Measurements from ENCODE around the gene PCBP2. TPM values are rescaled to one million over a fixed set of nuclear protein-coding genes. Genes with fewer than 3 reads are reported as not detected.

Gene PCBP2
- polyA plus RNA-seq, 2 of the 4 experiments (the other 2 are of a cell fraction) = 367 to 546 TPM

DNA sequence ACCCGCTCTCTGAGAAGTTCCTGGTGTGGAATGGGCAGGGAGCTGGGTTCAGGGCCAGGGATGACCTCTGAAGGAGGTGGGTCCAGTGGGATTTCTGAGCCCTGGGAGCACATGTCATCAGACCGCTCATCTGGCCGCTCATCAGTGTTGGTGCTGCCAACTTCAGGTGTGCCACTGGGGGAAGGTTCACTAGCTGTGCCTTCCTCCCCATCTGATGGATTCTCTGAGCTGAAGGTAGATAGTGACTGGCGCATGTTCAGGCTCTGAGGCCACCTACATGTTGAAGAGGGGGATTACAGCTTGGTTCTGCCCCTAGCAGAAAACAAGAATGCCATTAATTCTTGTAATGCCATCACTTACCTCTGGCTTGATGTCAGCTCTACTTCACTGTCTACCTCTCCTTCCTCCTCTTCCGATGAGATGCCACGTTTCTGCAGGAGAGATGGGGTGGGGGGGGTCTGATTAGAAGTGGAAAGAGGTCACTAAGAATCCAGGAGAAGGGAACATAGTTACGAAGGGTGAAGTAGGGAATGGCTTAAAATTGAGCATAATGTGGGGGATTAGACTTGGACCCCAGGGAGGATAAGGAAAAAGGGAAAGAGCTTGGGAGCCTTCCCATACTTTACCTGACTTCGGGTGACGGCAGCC is 30.2 kb downstream of the PCBP2 start:
- WGBS (ENCODE audit: missing lambda C conversion rate) = 83% methylated on average over 9 of the region's 9 CpGs
- Histone ChIP-seq H3K4me3 (no peak overlapping the region), H3K9me3 (no peaks in the 10 kb centered on the region), H3K4me1 (peaks cover 36% of the 10 kb centered on the region), H3K27ac (no peak overlapping the region), H3K4me2 (no peak overlapping the region)
- FAIRE-seq = no peak
- ChIA-PET POLR2A (interaction anchor here (0.6 to 6.9 kb wide), 7 partner anchors 9 to 160 kb away, joined by 3 to 34 read pairs (median 5); partner anchors contain the start of genes AAAS, MAP3K12 and TARBP2), CTCF (interaction anchor here (0.7 to 3.4 kb wide), 11 partner anchors 9 to 161 kb away, joined by 3 to 24 read pairs (median 6); partner anchors contain the start of genes AAAS and NPFF)
- peak; percentile 62 to 63 for DNase-seq (ENCODE audit: low read depth in 1 of 2, low spot score in 1 of 2)
- TF ChIP-seq RCOR1 (IDR thresholded peaks at IDR 0.05; ENCODE audit: low read depth, low read length) (no peak), HDAC2 (IDR thresholded peaks at IDR 0.05) (no peak), TFCP2L1 (CRISPR knock-in tag; IDR thresholded peaks at IDR 0.05) (peak; percentile 46; the same call in 1 of the 2 replicates), FOSB (CRISPR knock-in tag; IDR thresholded peaks at IDR 0.05) (0 out of 2 replicates have a peak, but pooled peaks have one; percentile 32)
- TF ChIP-seq, protein P1, sequence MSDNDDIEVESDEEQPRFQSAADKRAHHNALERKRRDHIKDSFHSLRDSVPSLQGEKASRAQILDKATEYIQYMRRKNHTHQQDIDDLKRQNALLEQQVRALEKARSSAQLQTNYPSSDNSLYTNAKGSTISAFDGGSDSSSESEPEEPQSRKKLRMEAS (IDR thresholded peaks at IDR 0.05) = 0 out of 2 replicates have a peak, but pooled peaks have one; percentile 21
- TF ChIP-seq, protein P2, sequence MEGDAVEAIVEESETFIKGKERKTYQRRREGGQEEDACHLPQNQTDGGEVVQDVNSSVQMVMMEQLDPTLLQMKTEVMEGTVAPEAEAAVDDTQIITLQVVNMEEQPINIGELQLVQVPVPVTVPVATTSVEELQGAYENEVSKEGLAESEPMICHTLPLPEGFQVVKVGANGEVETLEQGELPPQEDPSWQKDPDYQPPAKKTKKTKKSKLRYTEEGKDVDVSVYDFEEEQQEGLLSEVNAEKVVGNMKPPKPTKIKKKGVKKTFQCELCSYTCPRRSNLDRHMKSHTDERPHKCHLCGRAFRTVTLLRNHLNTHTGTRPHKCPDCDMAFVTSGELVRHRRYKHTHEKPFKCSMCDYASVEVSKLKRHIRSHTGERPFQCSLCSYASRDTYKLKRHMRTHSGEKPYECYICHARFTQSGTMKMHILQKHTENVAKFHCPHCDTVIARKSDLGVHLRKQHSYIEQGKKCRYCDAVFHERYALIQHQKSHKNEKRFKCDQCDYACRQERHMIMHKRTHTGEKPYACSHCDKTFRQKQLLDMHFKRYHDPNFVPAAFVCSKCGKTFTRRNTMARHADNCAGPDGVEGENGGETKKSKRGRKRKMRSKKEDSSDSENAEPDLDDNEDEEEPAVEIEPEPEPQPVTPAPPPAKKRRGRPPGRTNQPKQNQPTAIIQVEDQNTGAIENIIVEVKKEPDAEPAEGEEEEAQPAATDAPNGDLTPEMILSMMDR (IDR thresholded peaks at IDR 0.05) = 0 out of 3 replicates have a peak, but pooled peaks have one; percentile 4
- peak; percentile 30 to 45 for ATAC-seq

DNA sequence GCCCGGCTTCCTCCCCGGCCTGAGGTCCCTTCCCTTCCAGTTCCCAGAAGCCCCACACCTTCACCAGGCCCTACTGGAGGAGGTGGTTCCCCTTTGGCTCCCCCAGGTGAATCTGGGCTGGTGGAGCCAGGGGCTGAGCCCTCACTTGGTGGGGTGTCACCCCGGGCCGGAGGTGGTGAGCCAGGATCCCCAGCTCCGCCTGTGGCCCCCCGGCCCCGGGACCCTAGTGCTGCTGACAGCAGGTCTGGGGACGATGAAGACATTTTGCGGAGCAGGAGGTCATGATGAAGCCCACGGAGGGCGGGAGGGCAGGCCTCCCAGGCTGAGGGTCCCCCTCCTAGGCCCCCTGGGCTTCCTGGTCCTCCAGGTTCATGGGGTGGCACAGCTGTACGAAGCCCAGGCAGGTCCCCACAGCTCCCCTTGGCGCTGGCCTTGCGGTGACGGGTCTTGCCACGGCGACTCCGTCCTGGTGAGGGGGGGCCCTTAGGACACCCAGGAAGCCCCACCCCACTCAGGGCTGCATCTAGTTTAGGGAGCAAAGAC is 30.8 kb downstream of the PCBP2 start:
- POLR2A ChIA-PET = interaction anchor here (1.1 to 6.9 kb wide), 7 partner anchors 8 to 158 kb away, joined by 3 to 34 read pairs (median 5); partner anchors contain the start of genes MAP3K12 and TARBP2
- no peak overlapping the region for H3K4me3 ChIP-seq
- 94% methylated on average over 17 of the region's 18 CpGs for WGBS (ENCODE audit: missing lambda C conversion rate)
- ATAC-seq (peak; percentile 0 to 1; a peak in 3 of 6 replicates), DNase-seq (ENCODE audit: low read depth in 1 of 2, low spot score in 1 of 2) (no peak), FAIRE-seq (no peak)
- no peak overlapping the region for H3K27ac ChIP-seq
- peak; percentile 27 for TF ChIP-seq POLR2AphosphoS2 (conservative IDR thresholded peaks at IDR 0.05; ENCODE audit: low read length)
- TF ChIP-seq, protein P3, sequence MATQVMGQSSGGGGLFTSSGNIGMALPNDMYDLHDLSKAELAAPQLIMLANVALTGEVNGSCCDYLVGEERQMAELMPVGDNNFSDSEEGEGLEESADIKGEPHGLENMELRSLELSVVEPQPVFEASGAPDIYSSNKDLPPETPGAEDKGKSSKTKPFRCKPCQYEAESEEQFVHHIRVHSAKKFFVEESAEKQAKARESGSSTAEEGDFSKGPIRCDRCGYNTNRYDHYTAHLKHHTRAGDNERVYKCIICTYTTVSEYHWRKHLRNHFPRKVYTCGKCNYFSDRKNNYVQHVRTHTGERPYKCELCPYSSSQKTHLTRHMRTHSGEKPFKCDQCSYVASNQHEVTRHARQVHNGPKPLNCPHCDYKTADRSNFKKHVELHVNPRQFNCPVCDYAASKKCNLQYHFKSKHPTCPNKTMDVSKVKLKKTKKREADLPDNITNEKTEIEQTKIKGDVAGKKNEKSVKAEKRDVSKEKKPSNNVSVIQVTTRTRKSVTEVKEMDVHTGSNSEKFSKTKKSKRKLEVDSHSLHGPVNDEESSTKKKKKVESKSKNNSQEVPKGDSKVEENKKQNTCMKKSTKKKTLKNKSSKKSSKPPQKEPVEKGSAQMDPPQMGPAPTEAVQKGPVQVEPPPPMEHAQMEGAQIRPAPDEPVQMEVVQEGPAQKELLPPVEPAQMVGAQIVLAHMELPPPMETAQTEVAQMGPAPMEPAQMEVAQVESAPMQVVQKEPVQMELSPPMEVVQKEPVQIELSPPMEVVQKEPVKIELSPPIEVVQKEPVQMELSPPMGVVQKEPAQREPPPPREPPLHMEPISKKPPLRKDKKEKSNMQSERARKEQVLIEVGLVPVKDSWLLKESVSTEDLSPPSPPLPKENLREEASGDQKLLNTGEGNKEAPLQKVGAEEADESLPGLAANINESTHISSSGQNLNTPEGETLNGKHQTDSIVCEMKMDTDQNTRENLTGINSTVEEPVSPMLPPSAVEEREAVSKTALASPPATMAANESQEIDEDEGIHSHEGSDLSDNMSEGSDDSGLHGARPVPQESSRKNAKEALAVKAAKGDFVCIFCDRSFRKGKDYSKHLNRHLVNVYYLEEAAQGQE (IDR thresholded peaks at IDR 0.05) = 0 out of 2 replicates have a peak, but pooled peaks have one; percentile 17
- TF ChIP-seq JUNB (IDR thresholded peaks at IDR 0.05) = no peak
- TF ChIP-seq TFCP2L1 (CRISPR knock-in tag; IDR thresholded peaks at IDR 0.05) = 0 out of 2 replicates have a peak, but pooled peaks have one; percentile 7
- no peaks in the 10 kb centered on the region for H3K9me3 ChIP-seq
- no peak overlapping the region for H3K4me2 ChIP-seq
- peaks cover 32% of the 10 kb centered on the region for H3K4me1 ChIP-seq
- CTCF ChIA-PET = interaction anchor here (0.7 to 3.4 kb wide), 9 partner anchors 10 to 162 kb away, joined by 3 to 24 read pairs (median 6); partner anchors contain the start of genes AAAS and NPFF

DNA sequence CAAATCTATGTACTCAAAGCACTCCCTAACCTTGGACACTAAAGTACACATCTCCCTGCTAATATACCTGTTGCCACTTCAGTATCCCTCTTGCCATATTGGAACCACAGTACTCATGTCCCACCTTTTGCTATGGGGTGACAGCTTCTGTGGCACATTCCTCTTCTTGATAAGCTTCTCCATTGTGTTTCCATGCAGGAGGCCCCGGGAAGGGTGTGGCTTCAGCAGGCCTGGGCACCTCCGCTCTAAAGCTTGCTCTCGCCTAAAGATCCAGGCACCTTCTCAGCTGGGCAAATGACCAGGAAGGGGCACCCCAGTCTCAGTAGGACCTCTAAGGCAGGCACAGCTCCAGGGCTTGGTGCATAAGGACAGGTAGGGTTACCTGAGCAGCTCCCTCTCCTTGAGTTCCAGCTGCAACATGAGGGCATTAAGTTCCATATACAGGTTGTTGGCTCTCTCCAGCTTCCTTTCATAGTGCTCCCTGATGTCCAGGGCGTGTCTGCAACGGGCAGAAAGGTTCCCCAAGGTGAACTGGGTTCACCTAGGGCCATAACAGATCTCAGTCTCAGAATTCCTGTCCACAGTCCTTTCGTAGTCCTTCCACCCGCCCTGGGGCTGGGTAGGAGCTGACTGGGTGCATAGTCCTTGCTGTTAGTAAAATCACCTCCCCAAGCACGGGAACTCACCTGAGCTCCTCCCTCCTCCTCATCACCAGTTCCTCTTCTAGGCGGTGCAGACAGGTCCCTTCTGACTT is 31.5 kb downstream of the PCBP2 start:
- Histone ChIP-seq H3K4me1 (peaks cover 24% of the 10 kb centered on the region), H3K9me3 (no peaks in the 10 kb centered on the region), H3K4me3 (no peak overlapping the region), H3K27ac (no peak overlapping the region), H3K4me2 (no peak overlapping the region)
- ChIA-PET POLR2A (interaction anchor here (1.1 to 6.9 kb wide), 7 partner anchors 8 to 159 kb away, joined by 3 to 34 read pairs (median 5); partner anchors contain the start of genes MAP3K12 and TARBP2), CTCF (interaction anchor here (1.1 to 3.4 kb wide), 5 partner anchors 11 to 157 kb away, joined by 4 to 24 read pairs (median 11); partner anchors contain the start of gene NPFF)
- 77% methylated on average over 9 of the region's 9 CpGs for WGBS (ENCODE audit: missing lambda C conversion rate)
- no peak for DNase-seq (ENCODE audit: low read depth in 1 of 2, low spot score in 1 of 2)
- TF ChIP-seq MAFK (IDR thresholded peaks at IDR 0.05; ENCODE audit: partially characterized antibody) (no peak), JUN (IDR thresholded peaks at IDR 0.05) (peak in 1 of 2 experiments; percentile 16; a peak in 3 of 5 replicates), BHLHE40 (IDR thresholded peaks at IDR 0.05; ENCODE audit: low read depth, low read length) (no peak), POLR2AphosphoS2 (conservative IDR thresholded peaks at IDR 0.05; ENCODE audit: low read length) (peak; percentile 94), HOXB5 (CRISPR knock-in tag; IDR thresholded peaks at IDR 0.05) (peak; percentile 41; the same call in 1 of the 2 replicates)
- TF ChIP-seq, protein P4, sequence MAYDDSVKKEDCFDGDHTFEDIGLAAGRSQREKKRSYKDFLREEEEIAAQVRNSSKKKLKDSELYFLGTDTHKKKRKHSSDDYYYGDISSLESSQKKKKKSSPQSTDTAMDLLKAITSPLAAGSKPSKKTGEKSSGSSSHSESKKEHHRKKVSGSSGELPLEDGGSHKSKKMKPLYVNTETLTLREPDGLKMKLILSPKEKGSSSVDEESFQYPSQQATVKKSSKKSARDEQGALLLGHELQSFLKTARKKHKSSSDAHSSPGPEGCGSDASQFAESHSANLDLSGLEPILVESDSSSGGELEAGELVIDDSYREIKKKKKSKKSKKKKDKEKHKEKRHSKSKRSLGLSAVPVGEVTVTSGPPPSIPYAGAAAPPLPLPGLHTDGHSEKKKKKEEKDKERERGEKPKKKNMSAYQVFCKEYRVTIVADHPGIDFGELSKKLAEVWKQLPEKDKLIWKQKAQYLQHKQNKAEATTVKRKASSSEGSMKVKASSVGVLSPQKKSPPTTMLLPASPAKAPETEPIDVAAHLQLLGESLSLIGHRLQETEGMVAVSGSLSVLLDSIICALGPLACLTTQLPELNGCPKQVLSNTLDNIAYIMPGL (CRISPR knock-in tag; IDR thresholded peaks at IDR 0.05; ENCODE audit: borderline replicate concordance) = no peak
- TF ChIP-seq, protein P5, sequence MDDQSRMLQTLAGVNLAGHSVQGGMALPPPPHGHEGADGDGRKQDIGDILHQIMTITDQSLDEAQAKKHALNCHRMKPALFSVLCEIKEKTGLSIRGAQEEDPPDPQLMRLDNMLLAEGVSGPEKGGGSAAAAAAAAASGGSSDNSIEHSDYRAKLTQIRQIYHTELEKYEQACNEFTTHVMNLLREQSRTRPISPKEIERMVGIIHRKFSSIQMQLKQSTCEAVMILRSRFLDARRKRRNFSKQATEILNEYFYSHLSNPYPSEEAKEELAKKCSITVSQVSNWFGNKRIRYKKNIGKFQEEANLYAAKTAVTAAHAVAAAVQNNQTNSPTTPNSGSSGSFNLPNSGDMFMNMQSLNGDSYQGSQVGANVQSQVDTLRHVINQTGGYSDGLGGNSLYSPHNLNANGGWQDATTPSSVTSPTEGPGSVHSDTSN (IDR thresholded peaks at IDR 0.05) = peak; percentile 26; the same call in 1 of the 2 replicates
- ATAC-seq = peak; percentile 0 to 2; a peak in 3 of 6 replicates
- no peak for FAIRE-seq

Measured in A549 (cell line).